GM18502 (cell line): ENCODE data around the gene TMEM50A.
"Not testable (repeated sequence)": the region's sequence is repeated elsewhere in the genome, so short reads cannot be mapped to it uniquely, and the experiment has no call there.

Experiments
- ATAC-seq: cut with Tn5 transposase; IDR thresholded peaks from one replicate; pipeline ENCODE4 v1.9.1; 2021; ENCODE audit warnings: mild to moderate bottlenecking; ENCODE audit not compliant: unreplicated experiment, poor library complexity

The TMEM50A gene

DNA sequence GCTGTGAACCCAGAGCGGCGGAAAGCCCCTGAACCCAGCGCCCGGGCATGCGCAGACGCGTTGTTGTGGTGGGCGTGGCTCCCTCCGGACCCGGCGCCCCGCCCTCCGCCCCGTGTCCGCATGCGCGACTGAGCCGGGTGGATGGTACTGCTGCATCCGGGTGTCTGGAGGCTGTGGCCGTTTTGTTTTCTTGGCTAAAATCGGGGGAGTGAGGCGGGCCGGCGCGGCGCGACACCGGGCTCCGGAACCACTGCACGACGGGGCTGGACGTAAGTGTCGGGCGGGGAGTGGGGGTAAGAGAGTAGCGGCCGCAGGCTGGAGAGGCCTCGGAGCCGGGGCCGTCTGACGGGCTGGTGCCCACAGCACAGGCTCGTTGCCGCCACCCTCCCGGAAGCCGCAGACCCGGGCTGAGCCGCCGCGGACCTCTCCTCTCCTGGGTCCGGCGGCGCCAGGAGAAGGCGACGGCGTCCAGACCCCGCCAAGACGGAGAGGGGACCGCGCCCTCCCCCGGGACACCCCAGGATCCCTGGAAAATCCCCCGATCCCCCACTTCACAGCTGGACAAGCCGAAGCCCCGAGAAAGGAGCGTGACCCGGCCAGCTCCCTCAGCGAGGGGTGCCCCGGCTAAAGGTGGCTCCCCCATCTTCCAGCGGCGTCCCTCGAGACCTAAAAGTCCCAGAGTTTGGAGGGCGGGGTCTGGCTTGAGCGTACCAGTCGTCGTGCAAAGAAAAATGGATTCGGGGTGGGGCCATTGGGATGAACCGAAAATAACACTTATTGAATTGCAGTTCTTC, at the start of gene TMEM50A:
Gene TMEM50A, plus strand, starts transcription at position 147 of the 794 bp plus-strand sequence. CDS start 2,153 bp downstream, outside the sequence.
- peak; percentile 75 for ATAC-seq

GRCh38 chr1:25288573-25289101, 49.5 kb upstream of the TMEM50A start:
- ATAC-seq: not testable (repeated sequence)

DNA sequence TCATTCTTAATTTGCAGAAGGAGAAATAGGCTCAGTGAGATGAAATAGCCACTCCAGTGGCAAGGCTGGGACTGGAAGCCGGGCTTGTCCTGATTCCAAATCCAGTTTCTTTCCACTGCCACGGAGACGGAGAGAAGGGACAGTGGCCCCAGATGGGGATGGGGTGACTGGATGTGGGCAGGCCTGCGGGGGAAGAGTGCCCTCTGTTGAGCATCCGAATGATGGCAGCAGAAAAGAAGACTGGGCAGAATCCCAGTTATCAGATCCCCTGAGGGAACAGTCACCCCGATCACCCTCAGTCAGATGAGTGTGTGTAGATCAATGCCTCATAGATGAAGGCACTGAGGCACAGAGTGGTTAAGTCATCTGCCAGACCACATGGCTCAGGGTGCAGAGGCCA, 48.1 kb upstream of the TMEM50A start:
- ATAC-seq: not testable (repeated sequence)

DNA sequence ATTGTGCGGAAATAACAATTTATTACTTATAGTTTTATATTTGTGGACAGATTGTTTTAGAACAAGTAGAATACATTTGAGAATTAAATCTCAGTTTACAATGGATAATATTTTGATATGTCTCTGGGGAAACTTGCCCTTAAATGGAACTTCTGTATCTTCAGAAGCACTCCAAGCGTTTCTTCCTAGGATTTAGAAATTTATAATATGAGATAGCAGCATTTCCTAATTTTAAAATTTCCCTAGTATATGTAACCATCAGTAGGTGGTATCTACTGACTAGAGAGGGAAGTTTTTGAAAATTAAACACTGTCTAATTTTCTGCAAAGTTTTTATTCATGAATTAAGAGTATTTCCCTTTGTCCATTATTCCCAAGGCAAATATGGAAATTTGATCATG, 44.7 kb upstream of the TMEM50A start:
- not testable (repeated sequence) for ATAC-seq

DNA sequence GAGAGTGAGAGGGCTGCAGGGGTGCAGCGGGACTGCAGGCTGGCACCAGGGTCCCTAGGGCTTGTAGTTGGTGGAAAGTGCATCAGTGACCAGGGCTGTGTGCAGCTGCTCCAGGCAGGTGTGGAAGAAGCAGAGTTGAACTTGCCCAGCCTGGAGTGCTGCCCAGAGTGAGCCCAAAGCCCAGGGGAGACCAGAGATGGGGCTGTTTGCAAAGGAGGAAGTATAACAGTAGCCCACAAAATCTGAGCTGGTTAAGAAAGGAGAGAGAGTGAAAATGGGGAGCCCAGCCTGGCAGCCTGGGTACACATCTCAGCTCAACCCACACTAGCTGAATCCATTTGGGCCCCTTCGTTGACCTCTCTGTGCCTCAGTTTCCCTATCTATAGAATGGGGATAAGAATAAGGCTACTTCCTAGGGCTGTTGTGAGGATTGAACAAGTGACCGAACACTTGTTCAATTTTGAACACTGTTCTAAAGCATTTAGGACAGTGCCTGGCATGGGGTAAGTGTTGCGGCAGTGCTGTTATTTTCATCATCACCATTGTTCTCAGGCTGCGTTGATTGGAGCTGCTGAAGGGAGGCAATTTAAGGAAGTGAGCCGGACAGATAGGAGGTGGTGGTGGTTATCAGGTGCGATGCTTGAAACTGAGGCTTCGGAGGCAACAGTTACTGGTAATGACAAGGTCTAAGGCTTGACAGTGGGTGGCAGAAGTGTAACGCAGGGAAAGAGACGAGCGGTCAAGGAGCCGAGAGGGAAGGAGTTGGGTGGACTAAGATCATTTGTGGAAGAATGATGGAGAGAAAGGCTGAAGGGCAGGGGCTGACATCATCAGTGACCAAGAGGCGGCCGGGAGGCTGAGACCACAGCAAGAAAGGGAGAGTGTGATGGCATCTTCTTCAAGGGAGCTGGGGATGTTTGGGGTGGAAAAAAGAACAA, 43.0 kb upstream of the TMEM50A start:
- ATAC-seq: not testable (repeated sequence)

DNA sequence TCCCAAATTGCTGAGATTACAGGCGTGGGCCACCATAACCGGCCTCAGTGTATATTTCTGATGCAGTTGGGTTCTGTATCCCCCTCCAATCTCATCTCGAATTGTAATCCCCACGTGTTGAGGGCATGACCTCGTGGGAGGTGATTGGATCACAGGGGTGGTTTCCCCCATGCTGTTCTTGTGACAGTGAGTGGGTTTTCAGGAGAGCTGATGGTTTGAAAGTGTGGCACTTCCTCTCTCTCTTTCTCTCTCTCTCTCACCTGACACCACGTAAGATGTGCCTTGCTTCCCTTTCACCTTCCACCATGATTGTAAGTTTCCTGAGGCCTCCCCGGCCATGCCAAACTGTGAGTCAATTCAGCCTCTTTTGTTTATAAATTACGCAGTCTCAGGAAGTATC, 41.6 kb upstream of the TMEM50A start:
- ATAC-seq: not testable (repeated sequence)

DNA sequence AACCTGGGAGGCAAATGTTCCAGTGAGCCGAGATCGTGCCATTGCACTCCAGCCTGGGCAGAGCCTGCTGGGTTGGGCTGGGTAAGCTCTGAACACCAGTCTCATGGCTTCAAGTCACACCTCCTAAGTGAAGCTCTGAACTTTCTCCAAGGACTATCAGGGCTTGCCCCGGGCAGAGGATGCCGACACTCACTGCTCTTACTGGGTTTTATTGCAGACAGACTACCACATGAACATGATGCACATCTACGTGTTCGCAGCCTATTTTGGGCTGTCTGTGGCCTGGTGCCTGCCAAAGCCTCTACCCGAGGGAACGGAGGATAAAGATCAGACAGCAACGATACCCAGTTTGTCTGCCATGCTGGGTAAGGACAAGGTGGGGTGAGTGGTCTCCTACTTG, 37.4 kb upstream of the TMEM50A start:
- ATAC-seq: not testable (repeated sequence)

- not testable (repeated sequence) for ATAC-seq
Measured at GRCh38 chr1:25302330-25302729, 35.8 kb upstream of the TMEM50A start.

GRCh38 chr1:25304936-25305335, 33.2 kb upstream of the TMEM50A start:
- not testable (repeated sequence) for ATAC-seq

- not testable (repeated sequence) for ATAC-seq
Measured at GRCh38 chr1:25308168-25308567, 30.0 kb upstream of the TMEM50A start.

- ATAC-seq: not testable (repeated sequence)
Measured at GRCh38 chr1:25309085-25309484, 29.0 kb upstream of the TMEM50A start.

DNA sequence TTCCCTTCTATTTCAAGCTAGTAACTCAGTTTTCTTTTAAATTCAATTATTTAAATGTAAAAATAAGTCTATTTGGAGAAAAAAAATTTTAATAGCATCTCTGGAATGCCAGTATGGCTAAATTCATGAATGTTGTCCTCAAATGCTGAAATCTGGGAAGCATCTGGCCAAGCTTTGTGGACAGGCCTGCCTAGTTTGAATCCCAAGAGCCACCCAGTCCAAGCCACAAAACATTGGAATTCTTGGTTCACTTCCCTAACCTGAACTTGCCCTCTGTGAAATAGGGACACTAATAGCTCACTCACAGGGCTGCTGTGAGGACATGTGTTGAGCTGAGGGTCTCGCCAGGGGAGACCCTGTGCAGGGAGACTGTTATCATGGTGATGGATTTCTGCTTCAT, 28.6 kb upstream of the TMEM50A start:
- not testable (repeated sequence) for ATAC-seq

- not testable (repeated sequence) for ATAC-seq
Measured at GRCh38 chr1:25312806-25313470, 25.2 kb upstream of the TMEM50A start.

GRCh38 chr1:25320314-25320938, 17.7 kb upstream of the TMEM50A start:
- ATAC-seq: not testable (repeated sequence)

- not testable (repeated sequence) for ATAC-seq
Measured at GRCh38 chr1:25322127-25322526, 16.0 kb upstream of the TMEM50A start.

DNA sequence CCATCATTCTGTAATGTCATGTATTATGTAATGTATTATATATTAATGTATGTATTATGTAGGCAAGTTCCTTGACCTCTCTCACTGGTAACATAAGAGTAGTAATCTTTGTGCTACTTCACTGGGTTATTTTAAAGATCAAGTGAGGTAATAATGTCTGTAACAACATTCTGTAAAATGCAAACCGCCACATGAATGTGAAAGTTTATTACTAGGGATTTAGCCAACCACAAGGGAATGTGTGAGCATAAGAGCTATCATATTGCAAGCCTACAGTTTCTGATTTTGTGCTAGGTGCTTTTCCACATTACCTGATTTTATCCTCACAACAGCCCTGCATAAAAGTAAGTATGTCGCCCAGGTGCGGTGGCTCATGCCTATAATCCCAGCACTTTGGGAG, 13.7 kb upstream of the TMEM50A start:
- not testable (repeated sequence) for ATAC-seq

DNA sequence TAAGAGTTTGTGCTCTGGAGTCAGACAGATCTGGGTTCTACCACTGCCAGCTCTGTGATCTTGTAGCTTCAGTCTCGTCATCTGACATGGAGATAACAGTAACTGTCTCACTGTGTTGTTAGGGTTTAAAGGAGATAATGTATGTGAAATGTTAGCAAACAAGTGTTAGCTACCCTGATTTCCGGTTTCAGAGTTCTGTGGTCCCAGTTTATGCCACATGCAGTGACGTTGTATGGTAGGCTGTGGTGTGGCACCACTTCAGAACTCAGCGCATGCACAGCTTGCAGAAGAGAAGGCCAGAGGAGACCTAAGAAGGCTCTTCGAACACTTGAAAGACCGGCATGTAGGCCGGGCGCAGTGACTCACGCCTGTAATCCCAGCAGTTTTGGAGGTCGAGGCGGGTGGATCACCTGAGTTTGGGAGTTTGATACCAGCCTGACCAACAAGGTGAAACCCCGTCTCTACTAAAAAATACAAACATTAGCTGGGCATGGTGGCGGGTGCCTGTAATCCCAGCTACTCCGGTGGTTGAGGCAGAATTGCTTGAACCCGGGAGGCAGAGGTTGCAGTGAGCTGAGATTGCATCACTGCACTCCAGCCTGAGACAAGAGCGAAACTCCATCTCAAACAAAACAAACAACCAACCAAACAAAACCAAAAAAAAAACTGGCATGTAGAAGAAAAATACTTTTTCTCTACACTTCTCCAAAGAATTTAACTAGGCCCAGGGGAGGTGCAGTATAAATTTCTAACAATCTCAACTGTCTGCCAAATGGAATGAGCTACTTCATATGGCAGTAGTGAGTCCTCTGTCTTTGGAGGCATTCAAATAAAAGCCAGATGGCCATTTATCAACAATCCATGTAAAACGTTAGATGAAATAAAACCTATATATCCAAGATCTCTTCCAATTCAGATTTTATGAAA, 10.0 kb upstream of the TMEM50A start:
- ATAC-seq: not testable (repeated sequence)

DNA sequence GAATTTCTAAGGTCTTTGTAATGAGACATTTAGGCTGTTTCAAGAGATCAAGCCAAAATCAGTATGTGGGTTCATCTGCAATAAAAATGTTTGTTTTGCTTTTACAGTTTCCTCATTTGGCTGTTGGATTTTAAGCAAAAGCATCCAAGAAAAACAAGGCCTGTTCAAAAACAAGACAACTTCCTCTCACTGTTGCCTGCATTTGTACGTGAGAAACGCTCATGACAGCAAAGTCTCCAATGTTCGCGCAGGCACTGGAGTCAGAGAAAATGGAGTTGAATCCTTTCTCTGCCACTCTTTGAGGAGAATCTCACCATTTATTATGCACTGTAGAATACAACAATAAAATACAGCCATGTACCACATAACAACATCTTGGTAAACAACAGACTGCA, 9.3 kb upstream of the TMEM50A start:
- not testable (repeated sequence) for ATAC-seq

DNA sequence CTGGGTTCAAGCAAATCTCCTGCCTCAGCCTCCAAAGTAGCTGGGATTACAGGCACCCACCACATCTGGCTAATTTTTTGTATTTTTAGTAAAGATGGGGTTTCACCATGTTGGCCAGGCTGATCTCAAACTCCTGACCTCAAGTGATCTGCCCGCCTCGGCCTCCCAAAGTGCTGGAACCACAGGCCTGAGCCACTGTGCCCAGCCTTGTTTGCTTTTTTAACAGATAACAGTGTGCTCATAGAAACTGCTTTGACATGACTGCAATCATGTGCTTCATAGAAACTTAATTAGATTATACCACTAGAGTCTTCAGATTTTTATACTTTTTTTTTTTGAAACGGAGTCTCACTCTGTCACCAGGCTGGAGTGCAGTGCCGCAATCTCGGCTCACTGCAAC, 8.8 kb upstream of the TMEM50A start:
- not testable (repeated sequence) for ATAC-seq
